ENCODE data around the gene MB21D2. TPM values are rescaled to one million over a fixed set of nuclear protein-coding genes. Genes with fewer than 3 reads are reported as not detected.

Gene MB21D2
- total RNA-seq, 1 experiment from 2014 or later = 2.8 TPM

DNA sequence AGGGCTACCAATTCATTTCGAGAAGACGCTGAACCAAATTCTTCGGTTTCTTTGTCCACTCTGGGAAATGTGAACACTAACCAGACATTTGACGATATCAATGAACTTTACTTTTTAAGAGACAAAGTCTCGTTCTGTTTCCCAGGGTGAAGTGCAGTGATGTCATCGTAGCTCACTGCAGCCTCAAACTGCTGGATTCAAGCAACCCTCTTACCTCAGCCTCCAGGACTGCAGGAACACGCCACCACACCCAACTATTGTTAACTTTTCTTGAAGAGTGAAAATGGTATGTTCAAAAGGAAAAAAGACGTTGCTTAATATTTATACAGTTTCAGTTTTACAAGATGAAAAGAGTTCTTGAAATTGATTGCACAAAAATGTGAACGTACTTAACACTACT is 30.6 kb downstream of the MB21D2 start:
- no TSS peak for BruUV-seq (replicated peaks)
- no peaks in the 10 kb centered on the region for H4K20me1 ChIP-seq (ENCODE audit: insufficient read depth)
- CTCF ChIA-PET = interaction anchor here (1.9 kb wide), 1 partner anchor 28 kb away, joined by 5 read pairs; no protein-coding TSS in a partner anchor
- TF ChIP-seq EZH2 (IDR thresholded peaks at IDR 0.05) (no peak), JUND (IDR thresholded peaks at IDR 0.05) (peak; percentile 11; the same call in 1 of the 2 replicates), EGR1 (IDR thresholded peaks at IDR 0.05; ENCODE audit: low read depth) (no peak), FOSL1 (IDR thresholded peaks at IDR 0.05; ENCODE audit: low read depth) (peak; percentile 14; the same call in 1 of the 2 replicates), SIN3A (IDR thresholded peaks at IDR 0.05; ENCODE audit: low read depth) (no peak), POLR2A (IDR thresholded peaks at IDR 0.05; ENCODE audit: borderline replicate concordance, extremely low read depth, insufficient read depth, insufficient read length) (no peak), RAD21 (IDR thresholded peaks at IDR 0.05; ENCODE audit: low read depth) (no peak), ZNF274 (IDR thresholded peaks at IDR 0.05; ENCODE audit: low read depth, low read length) (no peak), SP1 (IDR thresholded peaks at IDR 0.05; ENCODE audit: low read depth) (peak; percentile 31; the same call in 1 of the 2 replicates), ZFX (IDR thresholded peaks at IDR 0.05) (no peak), YY1 (IDR thresholded peaks at IDR 0.05; ENCODE audit: extremely low read depth, insufficient replicate concordance, low read depth, low read length) (no peak), SRF (IDR thresholded peaks at IDR 0.05; ENCODE audit: low read depth) (no peak), POLR2AphosphoS5 (IDR thresholded peaks at IDR 0.05; ENCODE audit: low read depth, low read length) (no peak), CEBPB (IDR thresholded peaks at IDR 0.05; ENCODE audit: low read depth) (no peak; the same call in 1 of the 2 replicates), ELF1 (IDR thresholded peaks at IDR 0.05; ENCODE audit: borderline replicate concordance, low read depth) (no peak)
- TF ChIP-seq, protein P1, sequence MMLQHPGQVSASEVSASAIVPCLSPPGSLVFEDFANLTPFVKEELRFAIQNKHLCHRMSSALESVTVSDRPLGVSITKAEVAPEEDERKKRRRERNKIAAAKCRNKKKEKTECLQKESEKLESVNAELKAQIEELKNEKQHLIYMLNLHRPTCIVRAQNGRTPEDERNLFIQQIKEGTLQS (IDR thresholded peaks at IDR 0.05) = no peak; the same call in 1 of the 2 replicates
- TF ChIP-seq, protein P2, sequence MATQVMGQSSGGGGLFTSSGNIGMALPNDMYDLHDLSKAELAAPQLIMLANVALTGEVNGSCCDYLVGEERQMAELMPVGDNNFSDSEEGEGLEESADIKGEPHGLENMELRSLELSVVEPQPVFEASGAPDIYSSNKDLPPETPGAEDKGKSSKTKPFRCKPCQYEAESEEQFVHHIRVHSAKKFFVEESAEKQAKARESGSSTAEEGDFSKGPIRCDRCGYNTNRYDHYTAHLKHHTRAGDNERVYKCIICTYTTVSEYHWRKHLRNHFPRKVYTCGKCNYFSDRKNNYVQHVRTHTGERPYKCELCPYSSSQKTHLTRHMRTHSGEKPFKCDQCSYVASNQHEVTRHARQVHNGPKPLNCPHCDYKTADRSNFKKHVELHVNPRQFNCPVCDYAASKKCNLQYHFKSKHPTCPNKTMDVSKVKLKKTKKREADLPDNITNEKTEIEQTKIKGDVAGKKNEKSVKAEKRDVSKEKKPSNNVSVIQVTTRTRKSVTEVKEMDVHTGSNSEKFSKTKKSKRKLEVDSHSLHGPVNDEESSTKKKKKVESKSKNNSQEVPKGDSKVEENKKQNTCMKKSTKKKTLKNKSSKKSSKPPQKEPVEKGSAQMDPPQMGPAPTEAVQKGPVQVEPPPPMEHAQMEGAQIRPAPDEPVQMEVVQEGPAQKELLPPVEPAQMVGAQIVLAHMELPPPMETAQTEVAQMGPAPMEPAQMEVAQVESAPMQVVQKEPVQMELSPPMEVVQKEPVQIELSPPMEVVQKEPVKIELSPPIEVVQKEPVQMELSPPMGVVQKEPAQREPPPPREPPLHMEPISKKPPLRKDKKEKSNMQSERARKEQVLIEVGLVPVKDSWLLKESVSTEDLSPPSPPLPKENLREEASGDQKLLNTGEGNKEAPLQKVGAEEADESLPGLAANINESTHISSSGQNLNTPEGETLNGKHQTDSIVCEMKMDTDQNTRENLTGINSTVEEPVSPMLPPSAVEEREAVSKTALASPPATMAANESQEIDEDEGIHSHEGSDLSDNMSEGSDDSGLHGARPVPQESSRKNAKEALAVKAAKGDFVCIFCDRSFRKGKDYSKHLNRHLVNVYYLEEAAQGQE (IDR thresholded peaks at IDR 0.05; ENCODE audit: low read depth) = no peak
- TF ChIP-seq, protein P3, sequence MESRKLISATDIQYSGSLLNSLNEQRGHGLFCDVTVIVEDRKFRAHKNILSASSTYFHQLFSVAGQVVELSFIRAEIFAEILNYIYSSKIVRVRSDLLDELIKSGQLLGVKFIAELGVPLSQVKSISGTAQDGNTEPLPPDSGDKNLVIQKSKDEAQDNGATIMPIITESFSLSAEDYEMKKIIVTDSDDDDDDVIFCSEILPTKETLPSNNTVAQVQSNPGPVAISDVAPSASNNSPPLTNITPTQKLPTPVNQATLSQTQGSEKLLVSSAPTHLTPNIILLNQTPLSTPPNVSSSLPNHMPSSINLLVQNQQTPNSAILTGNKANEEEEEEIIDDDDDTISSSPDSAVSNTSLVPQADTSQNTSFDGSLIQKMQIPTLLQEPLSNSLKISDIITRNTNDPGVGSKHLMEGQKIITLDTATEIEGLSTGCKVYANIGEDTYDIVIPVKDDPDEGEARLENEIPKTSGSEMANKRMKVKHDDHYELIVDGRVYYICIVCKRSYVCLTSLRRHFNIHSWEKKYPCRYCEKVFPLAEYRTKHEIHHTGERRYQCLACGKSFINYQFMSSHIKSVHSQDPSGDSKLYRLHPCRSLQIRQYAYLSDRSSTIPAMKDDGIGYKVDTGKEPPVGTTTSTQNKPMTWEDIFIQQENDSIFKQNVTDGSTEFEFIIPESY (IDR thresholded peaks at IDR 0.05; ENCODE audit: extremely low read depth, insufficient replicate concordance, low read length) = no peak
- TF ChIP-seq, protein P4, sequence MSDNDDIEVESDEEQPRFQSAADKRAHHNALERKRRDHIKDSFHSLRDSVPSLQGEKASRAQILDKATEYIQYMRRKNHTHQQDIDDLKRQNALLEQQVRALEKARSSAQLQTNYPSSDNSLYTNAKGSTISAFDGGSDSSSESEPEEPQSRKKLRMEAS (IDR thresholded peaks at IDR 0.05) = 0 out of 2 replicates have a peak, but pooled peaks have one; percentile 8
- peak overlapping the region; percentile 6; the same call in 1 of the 2 replicates for H3K27ac ChIP-seq (ENCODE audit: low read depth, low read length)
- peak overlapping the region; percentile 78 for H3K4me2 ChIP-seq (ENCODE audit: low read length)
- POLR2A ChIA-PET = no interaction called here
- no peaks in the 10 kb centered on the region for H3K27me3 ChIP-seq (ENCODE audit: insufficient read depth, low read length)
- 0 out of 2 replicates have a peak, but pooled peaks cover 3% of the 10 kb centered on the region for H3K79me2 ChIP-seq (ENCODE audit: insufficient read depth, low read length)
- peak overlapping the region; percentile 58 for H2AFZ ChIP-seq (ENCODE audit: low read depth, low read length, poor library complexity, severe bottlenecking)
- DNase-seq (ENCODE audit: low read depth, low spot score) (peak; percentile 57), ATAC-seq (peak; percentile 46; the same call in 1 of the 2 replicates)
- H3K4me1 ChIP-seq (ENCODE audit: control insufficient read depth in 1 of 2, insufficient read depth in 2 of 2, low read length in 2 of 2) = peaks cover 49 to 96% of the 10 kb centered on the region in 2 experiments
- intact Hi-C loops (cut with micrococcal nuclease) = no loop called here
- no peaks in the 10 kb centered on the region for H3K9me3 ChIP-seq (ENCODE audit: control insufficient read depth in 1 of 2, insufficient read depth in 1 of 2, low read depth in 1 of 2, low read length in 2 of 2)
- no peaks in the 10 kb centered on the region for H3K9me2 ChIP-seq (ENCODE audit: insufficient read depth)
- H3K9ac ChIP-seq (ENCODE audit: low read length) = peak overlapping the region; percentile 58
- peak overlapping the region; percentile 34 to 51 for H3K4me3 ChIP-seq (replicated peaks in 1 of 2; ENCODE audit: low read depth in 1 of 2, low read length in 2 of 2)
- RAD21 ChIA-PET (ENCODE audit: low non-redundant PET in 1 of 2, low total read pairs in 2 of 2, uncharacterized antibody in 2 of 2, unreplicated experiment in 2 of 2) = no interaction called here
- H3K36me3 ChIP-seq (ENCODE audit: control insufficient read depth in 1 of 2, insufficient read depth in 2 of 2, low read length in 2 of 2) = no peaks in the 10 kb centered on the region

All from HCT116 (cell line).